Spleen (tissue), 11 donors: Measurements from ENCODE around the gene CPNE2. TPM values are rescaled to one million over a fixed set of nuclear protein-coding genes. Genes with fewer than 3 reads are reported as not detected.

Experiments
- DNase-seq: peaks from one replicate; pipeline ENCODE4 v3.0.0-alpha.2; 2020
- H3K27ac ChIP-seq, 8 donors: fragments of 200-600 bp; sonication (generic) in 7 of 8; 1 replicate in 4 of 8; 2 replicates in 4 of 8; pipeline versions ENCODE4 v1.5.0 to v1.8.0; 2016 to 2021; ENCODE audit warnings: inconsistent platforms in 4 of 8, mild to moderate bottlenecking in 4 of 8, moderate library complexity in 1 of 8
- H3K27me3 ChIP-seq, 7 donors: fragments of 200-600 bp; sonication (generic) in 6 of 7; replicated peaks in 1 of 7; 1 replicate in 4 of 7; 2 replicates in 3 of 7; pipeline versions ENCODE4 v1.5.0 to v1.8.0; 2016 to 2021; ENCODE audit warnings: inconsistent platforms in 3 of 7, mild to moderate bottlenecking in 1 of 7
- H3K36me3 ChIP-seq, 6 donors: fragments of 200-600 bp; sonication (generic) in 5 of 6; 1 replicate in 4 of 6; 2 replicates in 2 of 6; pipeline versions ENCODE4 v1.5.0 to v1.8.0; 2016 to 2021; ENCODE audit warnings: inconsistent platforms in 2 of 6
- H3K4me1 ChIP-seq, 6 donors: fragments of 200-600 bp; sonication (generic) in 5 of 6; 1 replicate in 3 of 6; 2 replicates in 3 of 6; pipeline versions ENCODE4 v1.5.0 to v1.8.0; 2016 to 2021; ENCODE audit warnings: inconsistent platforms in 3 of 6
- H3K4me3 ChIP-seq, 8 donors: fragments of 200-600 bp; sonication (generic) in 7 of 8; 1 replicate in 4 of 8; 2 replicates in 4 of 8; pipeline versions ENCODE4 v1.5.0 to v1.8.0; 2016 to 2021; ENCODE audit warnings: inconsistent platforms in 4 of 8, mild to moderate bottlenecking in 4 of 8, moderate library complexity in 2 of 8
- H3K9me3 ChIP-seq, 8 donors: fragments of 200-600 bp; sonication (generic) in 7 of 8; 1 replicate in 4 of 8; 2 replicates in 4 of 8; pipeline versions ENCODE4 v1.5.0 to v1.8.0; 2016 to 2021; ENCODE audit warnings: inconsistent platforms in 4 of 8
- POLR2A ChIP-seq, 3 donors: fragments of 450-650 bp; IDR thresholded peaks; one replicate each; pipeline ENCODE4 v1.5.1; 2017; ENCODE audit warnings: antibody characterized with exemption in 3 of 3, mild to moderate bottlenecking in 1 of 3
- POLR2AphosphoS5 ChIP-seq, 3 donors: sonication (generic); formaldehyde crosslinking; IDR thresholded peaks; one replicate each; pipeline ENCODE4 v1.5.1; 2017; ENCODE audit warnings: antibody characterized with exemption in 3 of 3
- WGBS, 5 donors: extraction: QIAGEN DNeasy Blood & Tissue Kit in 3 of 5; methylation state at CpG; one replicate each; pipeline versions ENCODE4 v1.1.5 to v1.1.7; 2013 to 2018; 5-methylcytosine and 5-hydroxymethylcytosine counted together
- intact Hi-C: fragments of 100-400 bp; cut with DNase I; formaldehyde crosslinking; loops from one replicate; pipeline ENCODE4 v1.15.0; 2023; ENCODE audit warnings: low total_unique reads
- polyA plus RNA-seq, 3 donors: library from polyadenylated mRNA; stranded (reverse); fragments of 200-250 nt; gene quantifications; one replicate each; pipeline ENCODE4 v1.2.1, GENCODE V29; 2013
- total RNA-seq, 7 donors: library from RNA; depleted of rRNA in 3 of 7; stranded (reverse); fragments of >200 nt in 3 of 7; fragmentation: NEBNext Ultra II Directional in 4 of 7; extraction: Animal tissue kit (Norgen Biotek cat#: 25700) in 4 of 7; gene quantifications; one replicate each; pipeline versions ENCODE4 v1.1.0 to v1.2.1, GENCODE V29; 2016 to 2021
- TF ChIP-seq, protein P1 (sequence below), 11 experiments: fragments of 200-600 bp in 7 of 11; fragments of 450-650 bp in 4 of 11; sonication (generic) in 4 of 11; IDR thresholded peaks in 8 of 11; conservative IDR thresholded peaks in 3 of 11; 1 replicate in 7 of 11; 2 replicates in 4 of 11; pipeline versions ENCODE4 v1.4.0 to v1.8.0; 2016 to 2021; ENCODE audit warnings: antibody characterized with exemption in 11 of 11, inconsistent platforms in 4 of 11, mild to moderate bottlenecking in 1 of 11
- donor health status: healthy with polysubstance abuse.
- donor health status: DM: no; HTN: no; CAD: no; lungs with moderate emphysema.
- donor health status: DM: no; HTN: no; CAD: no.
- donor health status: Bipolar disorder and iron deficiency.
- donor health status: healthy.
- donor health status: DM: no; HTN: no; CAD: no.
- donor health status: DM: yes; HTN: yes; CAD: no.

CPNE2 gene
- total and polyA plus RNA-seq, 10 donors = 13.3 to 46.5 (median 31.8) TPM

GRCh38 chr16:57132470-57132869 is 40.1 kb downstream of the CPNE2 start:
- WGBS, 5 donors = 83 to 100% (median 91%) methylated on average over 1 of the region's 1 CpG
- peaks cover 10 to 92% (median 23%) of the 10 kb centered on the region in 6 donors for H3K4me1 ChIP-seq
- H3K9me3 ChIP-seq = no peaks in the 10 kb centered on the region
- peaks cover 0 to 86% (median 0%) of the 10 kb centered on the region in 6 donors for H3K36me3 ChIP-seq
- no peak for DNase-seq
- peak overlapping the region in 3 of 8 donors; percentile 78 to 85 (median 80) for H3K27ac ChIP-seq
- no peak overlapping the region for H3K4me3 ChIP-seq
- TF ChIP-seq POLR2A (IDR thresholded peaks at IDR 0.05) (no peak), POLR2AphosphoS5 (IDR thresholded peaks at IDR 0.05) (no peak)
- TF ChIP-seq, protein P1, sequence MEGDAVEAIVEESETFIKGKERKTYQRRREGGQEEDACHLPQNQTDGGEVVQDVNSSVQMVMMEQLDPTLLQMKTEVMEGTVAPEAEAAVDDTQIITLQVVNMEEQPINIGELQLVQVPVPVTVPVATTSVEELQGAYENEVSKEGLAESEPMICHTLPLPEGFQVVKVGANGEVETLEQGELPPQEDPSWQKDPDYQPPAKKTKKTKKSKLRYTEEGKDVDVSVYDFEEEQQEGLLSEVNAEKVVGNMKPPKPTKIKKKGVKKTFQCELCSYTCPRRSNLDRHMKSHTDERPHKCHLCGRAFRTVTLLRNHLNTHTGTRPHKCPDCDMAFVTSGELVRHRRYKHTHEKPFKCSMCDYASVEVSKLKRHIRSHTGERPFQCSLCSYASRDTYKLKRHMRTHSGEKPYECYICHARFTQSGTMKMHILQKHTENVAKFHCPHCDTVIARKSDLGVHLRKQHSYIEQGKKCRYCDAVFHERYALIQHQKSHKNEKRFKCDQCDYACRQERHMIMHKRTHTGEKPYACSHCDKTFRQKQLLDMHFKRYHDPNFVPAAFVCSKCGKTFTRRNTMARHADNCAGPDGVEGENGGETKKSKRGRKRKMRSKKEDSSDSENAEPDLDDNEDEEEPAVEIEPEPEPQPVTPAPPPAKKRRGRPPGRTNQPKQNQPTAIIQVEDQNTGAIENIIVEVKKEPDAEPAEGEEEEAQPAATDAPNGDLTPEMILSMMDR (IDR thresholded peaks at IDR 0.05 in 8 of 11, conservative IDR thresholded peaks at IDR 0.05 in 3 of 11) = no peak
- intact Hi-C loops = no loop called here
- H3K27me3 ChIP-seq = no peaks in the 10 kb centered on the region

- no peak for DNase-seq
- 66 to 79% (median 71%) methylated on average over 4 of the region's 4 CpGs for WGBS, 5 donors
- intact Hi-C loops = no loop called here
- Histone ChIP-seq H3K27me3 (no peaks in the 10 kb centered on the region), H3K27ac (peak overlapping the region in 5 of 8 donors; percentile 2 to 85 (median 78)), H3K36me3 (peaks cover 0 to 86% (median 0%) of the 10 kb centered on the region in 6 donors), H3K4me3 (no peak overlapping the region), H3K4me1 (peaks cover 10 to 89% (median 23%) of the 10 kb centered on the region in 6 donors), H3K9me3 (no peaks in the 10 kb centered on the region)
- TF ChIP-seq, protein P1 (IDR thresholded peaks at IDR 0.05 in 8 of 11, conservative IDR thresholded peaks at IDR 0.05 in 3 of 11) = no peak
- TF ChIP-seq POLR2A (IDR thresholded peaks at IDR 0.05) = no peak
- TF ChIP-seq POLR2AphosphoS5 (IDR thresholded peaks at IDR 0.05) = no peak
Observed at GRCh38 chr16:57133031-57133430, 40.6 kb downstream of the CPNE2 start.

DNA sequence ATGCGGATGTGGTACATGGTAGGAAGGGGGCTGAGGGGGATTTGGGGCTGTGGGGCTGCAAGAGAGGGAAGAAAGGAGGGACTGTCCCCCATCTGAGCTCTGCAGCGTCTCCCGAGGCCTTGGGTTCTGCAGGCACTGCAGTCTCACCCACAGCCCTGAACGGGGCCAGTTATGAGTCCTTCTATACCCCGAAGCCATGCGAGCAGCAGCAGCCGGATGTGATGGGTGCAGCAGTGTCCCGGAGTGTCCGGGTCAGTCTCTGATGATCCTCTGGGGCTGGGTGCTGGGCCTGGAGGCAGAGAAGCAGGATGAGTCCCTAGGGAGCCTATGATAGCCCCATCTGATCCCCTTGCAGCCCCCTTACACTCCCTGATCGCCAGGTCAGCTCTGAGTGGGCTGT is 41.5 kb downstream of the CPNE2 start:
- H3K36me3 ChIP-seq = peaks cover 0 to 85% (median 0%) of the 10 kb centered on the region in 6 donors
- peaks cover 10 to 80% (median 23%) of the 10 kb centered on the region in 6 donors for H3K4me1 ChIP-seq
- no peaks in the 10 kb centered on the region for H3K9me3 ChIP-seq
- no peak overlapping the region for H3K4me3 ChIP-seq
- intact Hi-C loops = no loop called here
- TF ChIP-seq POLR2AphosphoS5 (IDR thresholded peaks at IDR 0.05) = no peak
- no peak for TF ChIP-seq POLR2A (IDR thresholded peaks at IDR 0.05)
- TF ChIP-seq, protein P1 (IDR thresholded peaks at IDR 0.05 in 8 of 11, conservative IDR thresholded peaks at IDR 0.05 in 3 of 11) = no peak
- H3K27ac ChIP-seq = peak overlapping the region in 7 of 8 donors; percentile 42 to 85 (median 78)
- WGBS, 5 donors = 80 to 92% (median 90%) methylated on average over 8 to 10 of the region's 10 CpGs
- no peaks in the 10 kb centered on the region for H3K27me3 ChIP-seq
- peak; percentile 67 for DNase-seq

- 27 to 64% (median 50%) methylated on average over 2 of the region's 2 CpGs for WGBS, 5 donors
- TF ChIP-seq POLR2AphosphoS5 (IDR thresholded peaks at IDR 0.05) = peak in 1 of 3 donors; percentile 38
- TF ChIP-seq, protein P1 (IDR thresholded peaks at IDR 0.05 in 8 of 11, conservative IDR thresholded peaks at IDR 0.05 in 3 of 11) = no peak
- no peak for TF ChIP-seq POLR2A (IDR thresholded peaks at IDR 0.05)
- Histone ChIP-seq H3K4me3 (peak overlapping the region in 2 of 8 donors; percentile 12 to 44), H3K9me3 (no peaks in the 10 kb centered on the region), H3K36me3 (peaks cover 0 to 76% (median 0%) of the 10 kb centered on the region in 6 donors), H3K4me1 (peaks cover 15 to 81% (median 30%) of the 10 kb centered on the region in 6 donors), H3K27me3 (no peaks in the 10 kb centered on the region), H3K27ac (peak overlapping the region; percentile 42 to 85 (median 74))
- DNase-seq = peak; percentile 82
- intact Hi-C loops = no loop called here
Observed at GRCh38 chr16:57134982-57135381, 42.6 kb downstream of the CPNE2 start.
